ENCODE results near the gene CDC27.

DNA sequence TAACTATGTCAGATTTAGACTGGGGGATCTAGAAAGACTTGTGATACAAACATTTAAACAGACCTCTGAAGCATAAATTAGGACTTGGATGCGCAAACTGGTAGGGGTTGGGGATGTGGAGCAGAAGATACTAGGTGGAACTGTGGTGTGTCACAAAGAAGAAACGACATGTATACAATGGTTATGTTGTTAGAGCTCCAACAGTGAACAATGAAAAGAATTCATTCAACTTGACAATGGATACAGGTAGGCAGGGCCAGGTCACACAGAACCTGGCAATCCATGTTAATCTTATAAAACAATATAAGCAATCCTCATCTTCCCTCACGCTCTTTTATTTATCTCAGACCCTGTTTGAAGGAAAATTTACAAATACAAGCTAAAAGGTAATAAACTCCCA lies 102.0 kb downstream of the CDC27 start:
- TF ChIP-seq EZH2 (IDR thresholded peaks at IDR 0.05; ENCODE audit: insufficient read depth, low read length): no peak
- TF ChIP-seq, protein P1, sequence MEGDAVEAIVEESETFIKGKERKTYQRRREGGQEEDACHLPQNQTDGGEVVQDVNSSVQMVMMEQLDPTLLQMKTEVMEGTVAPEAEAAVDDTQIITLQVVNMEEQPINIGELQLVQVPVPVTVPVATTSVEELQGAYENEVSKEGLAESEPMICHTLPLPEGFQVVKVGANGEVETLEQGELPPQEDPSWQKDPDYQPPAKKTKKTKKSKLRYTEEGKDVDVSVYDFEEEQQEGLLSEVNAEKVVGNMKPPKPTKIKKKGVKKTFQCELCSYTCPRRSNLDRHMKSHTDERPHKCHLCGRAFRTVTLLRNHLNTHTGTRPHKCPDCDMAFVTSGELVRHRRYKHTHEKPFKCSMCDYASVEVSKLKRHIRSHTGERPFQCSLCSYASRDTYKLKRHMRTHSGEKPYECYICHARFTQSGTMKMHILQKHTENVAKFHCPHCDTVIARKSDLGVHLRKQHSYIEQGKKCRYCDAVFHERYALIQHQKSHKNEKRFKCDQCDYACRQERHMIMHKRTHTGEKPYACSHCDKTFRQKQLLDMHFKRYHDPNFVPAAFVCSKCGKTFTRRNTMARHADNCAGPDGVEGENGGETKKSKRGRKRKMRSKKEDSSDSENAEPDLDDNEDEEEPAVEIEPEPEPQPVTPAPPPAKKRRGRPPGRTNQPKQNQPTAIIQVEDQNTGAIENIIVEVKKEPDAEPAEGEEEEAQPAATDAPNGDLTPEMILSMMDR (IDR thresholded peaks at IDR 0.05; ENCODE audit: insufficient read depth, low read depth, low read length): no peak
